Sigmoid colon (tissue), 4 donors: Measurements from ENCODE around the gene SSTR5.

Experiments used
- POLR2A ChIP-seq, 2 donors: fragments of 450-650 bp; IDR thresholded peaks; one replicate each; pipeline ENCODE4 v1.6.1; 2016; ENCODE audit warnings: antibody characterized with exemption in 2 of 2, mild to moderate bottlenecking in 2 of 2, moderate library complexity in 2 of 2
- POLR2AphosphoS5 ChIP-seq, 4 donors: sonication (generic); formaldehyde crosslinking; IDR thresholded peaks; one replicate each; pipeline ENCODE4 v1.6.1; 2017; ENCODE audit warnings: antibody characterized with exemption in 4 of 4
- TF ChIP-seq, protein P1 (sequence below), 4 experiments: fragments of 450-650 bp in 3 of 4; fragments of 200-600 bp in 1 of 4; IDR thresholded peaks; one replicate each; pipeline ENCODE4 v1.5.1; 2016 to 2019; ENCODE audit warnings: antibody characterized with exemption in 4 of 4, mild to moderate bottlenecking in 3 of 4, moderate library complexity in 2 of 4

DNA sequence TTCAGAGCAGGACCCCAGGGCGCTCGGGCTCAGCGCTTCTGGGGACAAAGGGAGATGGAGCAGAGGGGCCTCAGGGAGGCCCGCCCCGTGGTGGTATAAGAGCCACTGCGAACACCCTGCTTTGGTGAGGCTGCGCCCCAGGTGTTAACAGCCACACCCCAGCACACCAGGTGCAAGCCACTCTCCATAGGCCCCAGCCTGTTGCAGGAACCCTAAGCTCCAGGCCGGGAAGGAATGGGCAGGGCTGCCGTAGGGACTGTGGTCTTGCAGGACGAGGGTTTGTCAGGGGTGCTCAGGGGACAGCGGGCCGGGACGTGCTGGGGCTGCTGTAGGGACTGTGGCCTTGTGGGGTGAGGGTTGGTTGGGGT lies 17.0 kb upstream of the SSTR5 start:
- TF ChIP-seq POLR2A (IDR thresholded peaks at IDR 0.05) = no peak
- TF ChIP-seq, protein P1, sequence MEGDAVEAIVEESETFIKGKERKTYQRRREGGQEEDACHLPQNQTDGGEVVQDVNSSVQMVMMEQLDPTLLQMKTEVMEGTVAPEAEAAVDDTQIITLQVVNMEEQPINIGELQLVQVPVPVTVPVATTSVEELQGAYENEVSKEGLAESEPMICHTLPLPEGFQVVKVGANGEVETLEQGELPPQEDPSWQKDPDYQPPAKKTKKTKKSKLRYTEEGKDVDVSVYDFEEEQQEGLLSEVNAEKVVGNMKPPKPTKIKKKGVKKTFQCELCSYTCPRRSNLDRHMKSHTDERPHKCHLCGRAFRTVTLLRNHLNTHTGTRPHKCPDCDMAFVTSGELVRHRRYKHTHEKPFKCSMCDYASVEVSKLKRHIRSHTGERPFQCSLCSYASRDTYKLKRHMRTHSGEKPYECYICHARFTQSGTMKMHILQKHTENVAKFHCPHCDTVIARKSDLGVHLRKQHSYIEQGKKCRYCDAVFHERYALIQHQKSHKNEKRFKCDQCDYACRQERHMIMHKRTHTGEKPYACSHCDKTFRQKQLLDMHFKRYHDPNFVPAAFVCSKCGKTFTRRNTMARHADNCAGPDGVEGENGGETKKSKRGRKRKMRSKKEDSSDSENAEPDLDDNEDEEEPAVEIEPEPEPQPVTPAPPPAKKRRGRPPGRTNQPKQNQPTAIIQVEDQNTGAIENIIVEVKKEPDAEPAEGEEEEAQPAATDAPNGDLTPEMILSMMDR (IDR thresholded peaks at IDR 0.05) = no peak
- no peak for TF ChIP-seq POLR2AphosphoS5 (IDR thresholded peaks at IDR 0.05)
